Amniotic epithelial cell (primary cell): ENCODE results near the gene RNASET2.
"Not testable (repeated sequence)": the region's sequence is repeated elsewhere in the genome, so short reads cannot be mapped to it uniquely, and the experiment has no call there.

Experiments used
- DNase-seq: peaks from one replicate; pipeline ENCODE4 v3.0.0-alpha.2; 2010; ENCODE audit warnings: low read depth

The RNASET2 gene

GRCh38 chr6:166902211-166902755 lies 54.1 kb downstream of the RNASET2 start:
- no peak for DNase-seq

- no peak for DNase-seq
These were observed 54.7 kb downstream of the RNASET2 start for GRCh38 chr6:166901626-166902025.

GRCh38 chr6:166900956-166901607 lies 55.3 kb downstream of the RNASET2 start:
- DNase-seq, result no peak

- DNase-seq, result no peak
These were observed 56.1 kb downstream of the RNASET2 start for GRCh38 chr6:166900130-166900708.

- DNase-seq, result no peak
These were observed 57.4 kb downstream of the RNASET2 start for GRCh38 chr6:166898910-166899309.

- not testable (repeated sequence) for DNase-seq
These were observed 61.7 kb downstream of the RNASET2 start for GRCh38 chr6:166894614-166895013.

GRCh38 chr6:166892472-166892871 lies 63.9 kb downstream of the RNASET2 start:
- not testable (repeated sequence) for DNase-seq

- DNase-seq, result not testable (repeated sequence)
These were observed 69.6 kb downstream of the RNASET2 start for GRCh38 chr6:166886773-166887172.

- not testable (repeated sequence) for DNase-seq
These were observed 71.4 kb downstream of the RNASET2 start for GRCh38 chr6:166884958-166885357.

GRCh38 chr6:166879594-166879993 lies 76.8 kb downstream of the RNASET2 start:
- DNase-seq, result no peak
